Thymus (tissue), 11 donors: ENCODE results near the gene ELANE. TPM values are rescaled to one million over a fixed set of nuclear protein-coding genes. Genes with fewer than 3 reads are reported as not detected.
A peak's percentile ranks its signal among the peaks of the same experiment; 100 is the strongest.
"Not testable (repeated sequence)": the region's sequence is repeated elsewhere in the genome, so short reads cannot be mapped to it uniquely, and the experiment has no call there.

Source experiments
- DNase-seq, 9 donors: peaks; one replicate each; pipeline ENCODE4 v3.0.0-alpha.2; 2013; ENCODE audit warnings: low spot score in 9 of 9, low read depth in 6 of 9, missing footprints in 1 of 9
- H3K27ac ChIP-seq, 2 donors: one replicate each; pipeline ENCODE4 v1.5.1; 2013; ENCODE audit warnings: control low read depth in 1 of 2, low read depth in 1 of 2, low read length in 1 of 2, mild to moderate bottlenecking in 1 of 2, moderate library complexity in 1 of 2
- H3K27me3 ChIP-seq, 2 donors: one replicate each; pipeline ENCODE4 v1.5.1; 2013; ENCODE audit warnings: low read length in 1 of 2; ENCODE audit not compliant: control insufficient read depth in 2 of 2, insufficient read depth in 1 of 2
- H3K36me3 ChIP-seq, 2 donors: one replicate each; pipeline ENCODE4 v1.5.1; 2013; ENCODE audit warnings: low read length in 1 of 2, mild to moderate bottlenecking in 1 of 2, moderate library complexity in 1 of 2; ENCODE audit not compliant: control insufficient read depth in 2 of 2, insufficient read depth in 2 of 2
- H3K4me1 ChIP-seq, 2 donors: one replicate each; pipeline ENCODE4 v1.5.1; 2013; ENCODE audit warnings: low read length in 2 of 2; ENCODE audit not compliant: control insufficient read depth in 2 of 2, insufficient read depth in 2 of 2
- H3K4me3 ChIP-seq, 2 donors: one replicate each; pipeline ENCODE4 v1.5.1; 2013; ENCODE audit warnings: low read length in 2 of 2, control low read depth in 1 of 2, mild to moderate bottlenecking in 1 of 2
- H3K9me3 ChIP-seq, 2 donors: one replicate each; pipeline ENCODE4 v1.5.1; 2013; ENCODE audit warnings: low read length in 1 of 2, mild to moderate bottlenecking in 1 of 2; ENCODE audit not compliant: control insufficient read depth in 2 of 2, insufficient read depth in 1 of 2
- WGBS: extraction: QIAGEN DNeasy Blood & Tissue Kit; methylation state at CpG from one replicate; pipeline ENCODE4 v1.1.7; 2013; 5-methylcytosine and 5-hydroxymethylcytosine counted together
- polyA plus RNA-seq: library from polyadenylated mRNA; stranded (reverse); fragments of 200-250 nt; gene quantifications from one replicate; pipeline ENCODE4 v1.2.3, GENCODE V29; 2013
- total RNA-seq: library from RNA; stranded (reverse); fragments of 120-200 nt; gene quantifications from one replicate; pipeline ENCODE4 v1.2.4, GENCODE V29; 2013
- donor health status: healthy.

The ELANE gene
- total and polyA plus RNA-seq, 2 donors = 7.7 to 11.2 TPM

GRCh38 chr19:848386-848921 is 3.6 kb upstream of the ELANE start:
- H3K27me3 ChIP-seq = peaks cover 35 to 96% of the 10 kb centered on the region in 2 donors
- no peak for DNase-seq
- H3K4me1 ChIP-seq = no peaks in the 10 kb centered on the region
- WGBS = 58% methylated on average over 12 of the region's 12 CpGs
- no peaks in the 10 kb centered on the region for H3K36me3 ChIP-seq
- H3K4me3 ChIP-seq = no peak overlapping the region
- H3K27ac ChIP-seq = no peak overlapping the region
- peaks cover 0 to 7% of the 10 kb centered on the region in 2 donors for H3K9me3 ChIP-seq

- H3K4me3 ChIP-seq, H3K9me3 ChIP-seq, DNase-seq, H3K4me1 ChIP-seq, H3K27ac ChIP-seq, H3K36me3 ChIP-seq: not testable (repeated sequence)
- H3K27me3 ChIP-seq = peaks cover 29 to 95% of the 10 kb centered on the region in 2 donors
- 90% methylated on average over 8 of the region's 8 CpGs for WGBS
Measured at GRCh38 chr19:849195-849594, 2.9 kb upstream of the ELANE start.

- no peak for DNase-seq
- WGBS = 35% methylated on average over 28 of the region's 28 CpGs
- H3K27ac ChIP-seq = no peak overlapping the region
- H3K9me3 ChIP-seq = no peaks in the 10 kb centered on the region
- H3K4me1 ChIP-seq = no peaks in the 10 kb centered on the region
- H3K27me3 ChIP-seq = peaks cover 29 to 93% of the 10 kb centered on the region in 2 donors
- no peaks in the 10 kb centered on the region for H3K36me3 ChIP-seq
- H3K4me3 ChIP-seq = no peak overlapping the region
Measured at GRCh38 chr19:850221-850978, 1.7 kb upstream of the ELANE start.

DNA sequence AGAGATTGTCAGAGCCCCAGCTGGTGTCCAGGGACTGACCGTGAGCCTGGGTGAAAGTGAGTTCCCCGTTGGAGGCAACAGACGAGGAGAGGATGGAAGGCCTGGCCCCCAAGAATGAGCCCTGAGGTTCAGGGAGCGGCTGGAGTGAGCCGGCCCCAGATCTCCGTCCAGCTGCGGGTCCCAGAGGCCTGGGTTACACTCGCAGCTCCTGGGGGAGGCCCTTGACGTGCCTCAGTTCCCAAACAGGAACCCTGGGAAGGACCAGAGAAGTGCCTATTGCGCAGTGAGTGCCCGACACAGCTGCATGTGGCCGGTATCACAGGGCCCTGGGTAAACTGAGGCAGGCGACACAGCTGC is 1.1 kb upstream of the ELANE start:
- no peaks in the 10 kb centered on the region for H3K4me1 ChIP-seq
- H3K27me3 ChIP-seq = peaks cover 26 to 92% of the 10 kb centered on the region in 2 donors
- WGBS = 66% methylated on average over 13 of the region's 13 CpGs
- no peaks in the 10 kb centered on the region for H3K36me3 ChIP-seq
- no peaks in the 10 kb centered on the region for H3K9me3 ChIP-seq
- no peak overlapping the region for H3K4me3 ChIP-seq
- no peak for DNase-seq
- H3K27ac ChIP-seq = peak overlapping the region in 1 of 2 donors; percentile 42

DNA sequence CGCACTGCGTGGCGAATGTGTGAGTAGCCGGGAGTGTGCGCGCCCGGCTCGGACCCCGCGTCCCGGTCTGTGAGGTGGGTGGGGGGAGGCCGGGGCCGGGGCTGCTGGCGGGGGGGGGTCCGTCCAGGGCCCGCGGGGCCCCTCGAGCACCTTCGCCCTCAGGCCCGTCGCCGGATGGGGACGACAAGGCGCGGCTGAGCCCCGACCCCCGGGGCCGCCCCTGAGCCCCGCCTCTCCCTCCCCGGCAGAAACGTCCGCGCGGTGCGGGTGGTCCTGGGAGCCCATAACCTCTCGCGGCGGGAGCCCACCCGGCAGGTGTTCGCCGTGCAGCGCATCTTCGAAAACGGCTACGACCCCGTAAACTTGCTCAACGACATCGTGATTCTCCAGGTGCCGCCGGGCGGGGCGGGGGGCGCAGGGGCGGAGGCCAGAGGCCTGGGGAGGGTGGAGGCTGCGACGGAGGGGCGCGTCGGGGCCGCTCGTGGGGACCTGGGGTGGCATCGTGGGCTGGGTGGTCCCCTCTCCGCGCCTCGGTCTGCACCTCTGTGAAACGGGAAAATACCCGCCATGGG is 997 bp downstream of the ELANE start:
- Histone ChIP-seq H3K9me3 (no peaks in the 10 kb centered on the region), H3K36me3 (no peaks in the 10 kb centered on the region), H3K4me1 (no peaks in the 10 kb centered on the region), H3K4me3 (no peak overlapping the region), H3K27ac (no peak overlapping the region), H3K27me3 (peaks cover 20 to 81% of the 10 kb centered on the region in 2 donors)
- 35% methylated on average over 67 of the region's 67 CpGs for WGBS
- no peak for DNase-seq

DNA sequence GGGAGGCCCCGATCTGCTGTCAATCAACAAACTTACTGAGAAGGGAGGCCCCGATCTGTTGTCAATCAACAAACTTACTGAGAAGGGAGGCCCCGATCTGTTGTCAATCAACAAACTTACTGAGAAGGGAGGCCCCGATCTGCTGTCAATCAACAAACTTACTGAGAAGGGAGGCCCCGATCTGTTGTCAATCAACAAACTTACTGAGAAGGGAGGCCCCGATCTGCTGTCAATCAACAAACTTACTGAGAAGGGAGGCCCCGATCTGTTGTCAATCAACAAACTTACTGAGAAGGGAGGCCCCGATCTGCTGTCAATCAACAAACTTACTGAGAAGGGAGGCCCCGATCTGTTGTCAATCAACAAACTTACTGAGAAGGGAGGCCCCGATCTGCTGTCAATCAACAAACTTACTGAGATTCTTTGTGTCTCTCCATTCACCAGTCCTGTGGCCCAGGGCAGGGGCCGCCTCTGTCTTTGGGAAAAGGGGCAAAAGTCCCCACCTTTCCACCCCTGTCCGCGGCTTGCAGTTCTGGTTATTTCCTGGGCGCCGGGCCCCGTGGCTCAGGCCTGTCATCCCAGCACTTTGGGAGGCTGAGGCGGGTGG is 1.6 kb downstream of the ELANE start:
- H3K9me3 ChIP-seq, DNase-seq, H3K36me3 ChIP-seq, H3K4me1 ChIP-seq, H3K27ac ChIP-seq, H3K4me3 ChIP-seq: not testable (repeated sequence)
- 84% methylated on average over 12 of the region's 17 CpGs for WGBS
- peaks cover 20 to 81% of the 10 kb centered on the region in 2 donors for H3K27me3 ChIP-seq

DNA sequence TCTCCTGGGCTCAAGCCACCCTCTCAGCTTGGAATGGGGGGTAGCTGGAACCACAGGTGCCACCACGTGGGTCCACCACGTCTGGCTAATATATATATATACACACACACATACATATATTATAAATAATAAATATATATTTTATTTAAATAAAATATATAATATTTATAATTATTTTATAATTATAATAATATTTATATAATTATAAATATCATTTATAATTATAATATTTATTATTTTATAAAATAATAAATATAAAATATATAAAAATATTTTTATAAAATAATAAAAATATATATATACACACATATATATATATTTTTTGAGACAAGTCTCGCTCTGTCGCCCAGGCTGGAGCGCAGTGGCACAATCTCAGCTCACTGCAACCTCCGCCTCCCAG is 2.4 kb downstream of the ELANE start:
- peaks cover 29 to 81% of the 10 kb centered on the region in 2 donors for H3K27me3 ChIP-seq
- peaks cover 0 to 5% of the 10 kb centered on the region in 2 donors for H3K9me3 ChIP-seq
- no peak overlapping the region for H3K4me3 ChIP-seq
- 74% methylated on average over 6 of the region's 6 CpGs for WGBS
- H3K27ac ChIP-seq = no peak overlapping the region
- H3K4me1 ChIP-seq = no peaks in the 10 kb centered on the region
- no peak for DNase-seq
- no peaks in the 10 kb centered on the region for H3K36me3 ChIP-seq

DNA sequence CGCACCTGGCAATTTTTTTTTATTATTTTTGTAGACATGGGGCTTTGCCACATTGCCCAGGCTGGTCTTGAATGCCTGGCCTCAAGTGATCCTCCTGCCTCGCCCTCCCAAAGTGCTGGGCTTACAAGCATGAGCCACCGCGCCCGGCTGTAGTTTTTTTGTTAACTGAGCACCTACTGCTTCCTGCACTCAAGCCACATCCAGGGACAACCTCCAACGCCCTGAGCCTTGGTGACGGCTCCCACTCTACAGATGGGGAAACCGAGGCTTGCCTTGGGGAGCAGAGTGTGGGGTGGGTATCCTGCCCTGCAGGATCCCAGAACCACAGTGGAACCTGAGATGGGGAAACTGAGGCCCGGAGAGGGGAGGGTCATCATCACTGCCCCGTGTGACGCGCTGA is 3.0 kb downstream of the ELANE start:
- Histone ChIP-seq H3K4me3 (no peak overlapping the region), H3K27ac (no peak overlapping the region), H3K36me3 (no peaks in the 10 kb centered on the region), H3K9me3 (peaks cover 0 to 5% of the 10 kb centered on the region in 2 donors), H3K27me3 (peaks cover 34 to 81% of the 10 kb centered on the region in 2 donors), H3K4me1 (no peaks in the 10 kb centered on the region)
- DNase-seq = no peak
- 92% methylated on average over 12 of the region's 12 CpGs for WGBS

DNA sequence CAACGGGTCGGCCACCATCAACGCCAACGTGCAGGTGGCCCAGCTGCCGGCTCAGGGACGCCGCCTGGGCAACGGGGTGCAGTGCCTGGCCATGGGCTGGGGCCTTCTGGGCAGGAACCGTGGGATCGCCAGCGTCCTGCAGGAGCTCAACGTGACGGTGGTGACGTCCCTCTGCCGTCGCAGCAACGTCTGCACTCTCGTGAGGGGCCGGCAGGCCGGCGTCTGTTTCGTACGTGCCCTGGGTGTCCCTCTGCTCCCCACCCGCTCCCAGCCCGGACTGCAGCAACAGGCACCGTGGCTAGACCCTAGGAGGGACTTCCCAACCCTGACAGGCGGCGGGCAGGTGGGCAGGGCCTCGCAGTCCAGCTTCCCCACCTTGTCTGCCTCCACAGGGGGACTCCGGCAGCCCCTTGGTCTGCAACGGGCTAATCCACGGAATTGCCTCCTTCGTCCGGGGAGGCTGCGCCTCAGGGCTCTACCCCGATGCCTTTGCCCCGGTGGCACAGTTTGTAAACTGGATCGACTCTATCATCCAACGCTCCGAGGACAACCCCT is 3.5 kb downstream of the ELANE start:
- no peaks in the 10 kb centered on the region for H3K4me1 ChIP-seq
- WGBS = 86% methylated on average over 40 of the region's 40 CpGs
- H3K9me3 ChIP-seq = peaks cover 0 to 5% of the 10 kb centered on the region in 2 donors
- H3K4me3 ChIP-seq = no peak overlapping the region
- DNase-seq = no peak
- H3K36me3 ChIP-seq = no peaks in the 10 kb centered on the region
- H3K27me3 ChIP-seq = peaks cover 34 to 81% of the 10 kb centered on the region in 2 donors
- H3K27ac ChIP-seq = no peak overlapping the region
